ENCODE measurements around the gene PAGE2. TPM values are rescaled to one million over a fixed set of nuclear protein-coding genes. Genes with fewer than 3 reads are reported as not detected.
"Not testable (repeated sequence)": the region's sequence is repeated elsewhere in the genome, so short reads cannot be mapped to it uniquely, and the experiment has no call there.

Gene PAGE2
- total RNA-seq, 1 experiment from 2014 or later = not detected

GRCh38 chrX:55107911-55108310 is 19.1 kb downstream of the PAGE2 start:
- Histone ChIP-seq H3K27me3 (ENCODE audit: insufficient read depth, low read depth) (no peaks in the 10 kb centered on the region), H3K9me3 (ENCODE audit: insufficient read depth, low read depth) (no peaks in the 10 kb centered on the region), H4K20me1 (ENCODE audit: insufficient read depth) (no peaks in the 10 kb centered on the region), H3K27ac (no peak overlapping the region), H3K4me3 (no peak overlapping the region), H3K36me3 (ENCODE audit: low read depth) (no peaks in the 10 kb centered on the region), H3K79me2 (ENCODE audit: low read depth) (no peaks in the 10 kb centered on the region), H3K4me2 (no peak overlapping the region), H3K9me2 (ENCODE audit: insufficient read depth) (no peaks in the 10 kb centered on the region), H3F3A (ENCODE audit: insufficient read depth, low read depth) (no peaks in the 10 kb centered on the region), H2AFZ (no peak overlapping the region), H3K4me1 (replicated peaks; ENCODE audit: insufficient read depth) (no peaks in the 10 kb centered on the region)
- no TSS peak for BruUV-seq (replicated peaks)
- ChIA-PET POLR2A (ENCODE audit: unreplicated experiment) (no interaction called here), CTCF (no interaction called here)
- TF ChIP-seq EZH2 (IDR thresholded peaks at IDR 0.05; ENCODE audit: low read depth) = no peak
- TF ChIP-seq, protein P1, sequence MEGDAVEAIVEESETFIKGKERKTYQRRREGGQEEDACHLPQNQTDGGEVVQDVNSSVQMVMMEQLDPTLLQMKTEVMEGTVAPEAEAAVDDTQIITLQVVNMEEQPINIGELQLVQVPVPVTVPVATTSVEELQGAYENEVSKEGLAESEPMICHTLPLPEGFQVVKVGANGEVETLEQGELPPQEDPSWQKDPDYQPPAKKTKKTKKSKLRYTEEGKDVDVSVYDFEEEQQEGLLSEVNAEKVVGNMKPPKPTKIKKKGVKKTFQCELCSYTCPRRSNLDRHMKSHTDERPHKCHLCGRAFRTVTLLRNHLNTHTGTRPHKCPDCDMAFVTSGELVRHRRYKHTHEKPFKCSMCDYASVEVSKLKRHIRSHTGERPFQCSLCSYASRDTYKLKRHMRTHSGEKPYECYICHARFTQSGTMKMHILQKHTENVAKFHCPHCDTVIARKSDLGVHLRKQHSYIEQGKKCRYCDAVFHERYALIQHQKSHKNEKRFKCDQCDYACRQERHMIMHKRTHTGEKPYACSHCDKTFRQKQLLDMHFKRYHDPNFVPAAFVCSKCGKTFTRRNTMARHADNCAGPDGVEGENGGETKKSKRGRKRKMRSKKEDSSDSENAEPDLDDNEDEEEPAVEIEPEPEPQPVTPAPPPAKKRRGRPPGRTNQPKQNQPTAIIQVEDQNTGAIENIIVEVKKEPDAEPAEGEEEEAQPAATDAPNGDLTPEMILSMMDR (conservative IDR thresholded peaks at IDR 0.05) = no peak
- peak in 1 of 2 experiments; percentile 45 for DNase-seq
- intact Hi-C loops (cut with micrococcal nuclease; ENCODE audit: unreplicated experiment) = no loop called here

DNA sequence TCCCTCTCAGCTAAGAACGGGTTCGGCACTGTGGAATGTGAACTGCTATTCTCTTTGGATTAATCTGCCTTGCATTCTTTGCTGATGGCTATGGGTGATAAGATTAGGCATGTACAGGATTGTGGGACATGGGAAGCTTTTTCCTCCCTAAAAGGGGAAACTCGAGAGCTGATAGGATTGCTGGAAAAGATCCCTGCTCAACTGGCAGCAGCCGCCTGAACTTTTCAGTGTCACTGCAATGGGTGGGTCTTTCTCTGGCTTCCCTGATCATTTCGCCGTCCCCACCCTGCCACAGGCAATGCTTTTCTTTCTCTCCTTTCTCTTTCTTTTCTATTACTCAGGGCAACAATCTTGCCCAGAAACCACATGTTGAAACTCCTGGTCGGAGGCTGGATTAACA is 20.5 kb downstream of the PAGE2 start:
- no peaks in the 10 kb centered on the region for H3K36me3 ChIP-seq (ENCODE audit: low read depth)
- no peaks in the 10 kb centered on the region for H3K4me1 ChIP-seq (replicated peaks; ENCODE audit: insufficient read depth)
- CTCF ChIA-PET = no interaction called here
- TF ChIP-seq, protein P1 (conservative IDR thresholded peaks at IDR 0.05) = no peak
- TF ChIP-seq EZH2 (IDR thresholded peaks at IDR 0.05; ENCODE audit: low read depth) = no peak
- H3K9me3 ChIP-seq (ENCODE audit: insufficient read depth, low read depth) = no peaks in the 10 kb centered on the region
- no peak for DNase-seq
- no TSS peak for BruUV-seq (replicated peaks)
- intact Hi-C loops (cut with micrococcal nuclease; ENCODE audit: unreplicated experiment) = no loop called here
- H3K4me3 ChIP-seq = no peak overlapping the region
- no peaks in the 10 kb centered on the region for H3K27me3 ChIP-seq (ENCODE audit: insufficient read depth, low read depth)
- H3F3A ChIP-seq (ENCODE audit: insufficient read depth, low read depth) = no peaks in the 10 kb centered on the region
- no peak overlapping the region for H2AFZ ChIP-seq
- H3K9me2 ChIP-seq (ENCODE audit: insufficient read depth) = no peaks in the 10 kb centered on the region
- no peaks in the 10 kb centered on the region for H3K79me2 ChIP-seq (ENCODE audit: low read depth)
- no peak overlapping the region for H3K4me2 ChIP-seq
- no peaks in the 10 kb centered on the region for H4K20me1 ChIP-seq (ENCODE audit: insufficient read depth)
- no peak overlapping the region for H3K27ac ChIP-seq
- POLR2A ChIA-PET (ENCODE audit: unreplicated experiment) = no interaction called here

DNA sequence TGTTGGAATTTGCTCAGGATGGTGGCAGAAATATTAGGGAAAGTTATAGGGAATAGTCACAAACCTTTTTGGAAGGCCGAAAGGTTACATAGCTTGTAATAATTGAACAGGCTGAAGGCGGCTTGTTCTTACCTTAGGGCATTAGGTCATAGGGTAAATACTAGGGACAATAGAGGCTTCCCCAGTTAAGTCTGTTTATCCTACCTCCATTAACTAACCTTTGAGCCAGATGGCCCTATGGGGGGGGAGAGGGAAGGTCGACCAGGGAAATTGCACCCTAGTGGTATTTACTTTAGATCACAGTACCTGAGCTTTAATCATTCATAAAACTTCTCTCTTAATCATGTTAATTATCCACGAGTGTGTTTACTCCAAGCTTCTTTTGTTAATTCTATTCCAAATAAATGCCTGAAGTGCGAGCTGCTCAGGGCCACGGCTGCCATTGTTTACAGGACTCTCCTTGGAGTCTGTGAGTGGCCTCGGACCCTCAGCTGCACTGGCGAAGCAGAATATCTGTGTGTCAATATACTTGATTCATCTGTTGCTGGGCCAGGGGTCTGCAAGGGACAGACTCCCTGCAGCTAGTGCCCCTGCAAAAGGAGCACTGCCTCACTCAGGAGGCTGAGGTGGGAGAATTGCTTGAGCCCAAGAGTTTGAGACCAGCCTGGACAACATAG is 22.9 kb downstream of the PAGE2 start:
- TF ChIP-seq EZH2 (IDR thresholded peaks at IDR 0.05; ENCODE audit: low read depth) = no peak
- TF ChIP-seq, protein P1 (conservative IDR thresholded peaks at IDR 0.05) = no peak
- ChIA-PET POLR2A (ENCODE audit: unreplicated experiment) (interaction anchor here (0.7 kb wide), 1 partner anchor 23 kb away, joined by 4 read pairs; no protein-coding TSS in a partner anchor), CTCF (no interaction called here)
- Histone ChIP-seq H3K4me3 (no peak overlapping the region), H3F3A (ENCODE audit: insufficient read depth, low read depth) (no peaks in the 10 kb centered on the region), H3K27me3 (ENCODE audit: insufficient read depth, low read depth) (no peaks in the 10 kb centered on the region), H3K79me2 (ENCODE audit: low read depth) (no peaks in the 10 kb centered on the region), H3K36me3 (ENCODE audit: low read depth) (no peaks in the 10 kb centered on the region), H4K20me1 (ENCODE audit: insufficient read depth) (no peaks in the 10 kb centered on the region), H2AFZ (no peak overlapping the region), H3K4me1 (replicated peaks; ENCODE audit: insufficient read depth) (no peaks in the 10 kb centered on the region), H3K9me3 (ENCODE audit: insufficient read depth, low read depth) (no peaks in the 10 kb centered on the region), H3K27ac (no peak overlapping the region), H3K9me2 (ENCODE audit: insufficient read depth) (no peaks in the 10 kb centered on the region), H3K4me2 (no peak overlapping the region)
- no TSS peak for BruUV-seq (replicated peaks)
- intact Hi-C loops (cut with micrococcal nuclease; ENCODE audit: unreplicated experiment) = no loop called here
- no peak for DNase-seq

GRCh38 chrX:55116589-55116988 is 27.8 kb downstream of the PAGE2 start:
- POLR2A ChIA-PET (ENCODE audit: unreplicated experiment); H4K20me1 ChIP-seq (ENCODE audit: insufficient read depth); DNase-seq; H2AFZ ChIP-seq; H3K9me2 ChIP-seq (ENCODE audit: insufficient read depth); H3K27me3 ChIP-seq (ENCODE audit: insufficient read depth, low read depth); BruUV-seq (replicated peaks); H3K4me1 ChIP-seq (replicated peaks; ENCODE audit: insufficient read depth); H3K27ac ChIP-seq; H3K36me3 ChIP-seq (ENCODE audit: low read depth); CTCF ChIA-PET; H3K4me2 ChIP-seq; H3F3A ChIP-seq (ENCODE audit: insufficient read depth, low read depth); intact Hi-C loops (cut with micrococcal nuclease; ENCODE audit: unreplicated experiment); H3K79me2 ChIP-seq (ENCODE audit: low read depth); H3K4me3 ChIP-seq; H3K9me3 ChIP-seq (ENCODE audit: insufficient read depth, low read depth): not testable (repeated sequence)

Data from PC-9 (cell line).